ENCODE results near the gene SBF2.
"Not testable (repeated sequence)": the region's sequence is repeated elsewhere in the genome, so short reads cannot be mapped to it uniquely, and the experiment has no call there.

Gene SBF2

DNA sequence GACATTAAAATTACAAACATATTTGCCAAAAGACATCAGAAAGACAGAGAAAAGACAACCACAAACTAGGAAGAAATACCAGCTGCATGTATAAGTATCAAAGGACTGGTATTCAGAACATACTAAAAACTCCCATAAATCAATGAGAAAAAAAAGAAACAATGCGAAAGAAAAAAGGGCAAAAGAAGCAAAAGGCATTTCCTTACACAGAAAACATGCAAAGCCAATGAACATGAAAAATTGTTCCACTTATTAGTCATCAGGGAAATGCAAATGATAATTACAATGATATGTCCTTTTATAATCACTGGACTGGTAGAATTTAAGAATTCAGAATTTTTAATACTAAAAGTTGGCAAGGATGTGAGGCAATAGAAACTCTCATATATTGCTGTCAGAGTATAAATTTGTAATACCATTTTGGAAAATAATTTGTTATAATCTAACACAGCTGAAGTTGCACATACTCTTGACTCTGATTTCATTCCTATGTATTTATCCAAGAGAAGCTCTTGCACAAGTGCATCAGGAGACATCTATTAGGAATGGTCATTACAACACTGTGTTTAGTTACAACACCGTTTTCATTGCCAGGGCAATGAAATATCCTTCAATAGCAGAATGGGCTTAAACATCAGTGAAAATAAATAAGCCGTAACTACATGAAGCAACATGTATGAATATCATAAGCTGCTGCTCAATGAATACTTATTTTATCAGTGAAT, 350.5 kb downstream of the SBF2 start:
- peak; percentile 93 for DNase-seq

DNA sequence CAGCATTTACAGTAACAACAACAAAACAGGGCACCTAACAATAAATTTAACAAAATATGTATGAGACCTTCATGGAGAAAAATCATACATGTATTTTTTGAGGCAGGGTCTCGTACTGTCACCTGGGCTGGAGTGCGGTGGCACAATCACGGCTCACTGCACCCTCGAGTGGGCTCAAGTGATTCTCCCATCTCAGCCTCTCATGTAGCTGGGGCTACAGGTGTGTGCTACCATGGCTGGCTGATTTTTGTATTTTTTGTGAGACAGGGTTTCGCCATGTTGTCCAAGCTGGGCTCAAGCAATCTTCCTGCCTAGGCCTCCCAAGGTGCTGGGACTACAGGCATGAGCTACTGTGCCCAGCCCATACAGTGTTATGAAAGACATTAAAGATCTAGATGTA, 352.0 kb downstream of the SBF2 start:
- no peak for DNase-seq

DNA sequence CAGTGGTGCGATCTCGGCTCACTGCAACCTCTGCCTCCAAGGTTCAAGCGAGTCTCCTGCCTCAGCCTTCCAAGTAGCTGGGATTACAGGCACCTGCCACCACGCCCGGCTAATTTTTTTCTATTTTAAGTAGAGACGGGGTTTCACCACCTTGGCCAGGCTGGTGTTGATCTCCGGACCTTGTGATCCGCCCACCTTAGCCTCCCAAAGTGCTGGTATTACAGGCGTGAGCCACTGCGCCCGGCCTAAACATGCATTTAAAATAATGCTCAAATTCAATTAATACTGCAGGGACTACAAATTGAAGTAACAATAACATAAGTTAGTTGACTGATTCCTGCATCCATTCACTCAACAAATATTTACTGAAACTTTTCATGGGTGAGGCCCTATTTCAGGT, 354.9 kb downstream of the SBF2 start:
- not testable (repeated sequence) for DNase-seq

GRCh38 chr11:9936754-9937153, 357.3 kb downstream of the SBF2 start:
- DNase-seq: no peak

DNA sequence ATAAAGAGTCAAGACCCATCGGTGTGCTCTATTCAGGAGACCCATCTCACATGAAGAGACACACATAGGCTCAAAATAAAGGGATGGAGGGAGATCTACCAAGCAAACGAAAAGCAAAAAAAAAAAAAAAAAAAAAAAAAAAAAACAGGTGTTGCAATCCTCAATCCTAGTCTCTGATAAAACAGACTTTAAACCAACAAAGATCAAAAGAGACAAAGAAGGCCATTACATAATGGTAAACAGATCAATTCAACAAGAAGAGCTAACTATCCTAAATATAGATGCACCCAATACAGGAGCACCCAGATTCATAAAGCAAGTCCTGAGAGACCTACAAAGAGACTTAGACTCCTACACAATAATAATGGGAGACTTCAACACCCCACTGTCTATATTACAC, 361.2 kb downstream of the SBF2 start:
- DNase-seq: not testable (repeated sequence)

DNA sequence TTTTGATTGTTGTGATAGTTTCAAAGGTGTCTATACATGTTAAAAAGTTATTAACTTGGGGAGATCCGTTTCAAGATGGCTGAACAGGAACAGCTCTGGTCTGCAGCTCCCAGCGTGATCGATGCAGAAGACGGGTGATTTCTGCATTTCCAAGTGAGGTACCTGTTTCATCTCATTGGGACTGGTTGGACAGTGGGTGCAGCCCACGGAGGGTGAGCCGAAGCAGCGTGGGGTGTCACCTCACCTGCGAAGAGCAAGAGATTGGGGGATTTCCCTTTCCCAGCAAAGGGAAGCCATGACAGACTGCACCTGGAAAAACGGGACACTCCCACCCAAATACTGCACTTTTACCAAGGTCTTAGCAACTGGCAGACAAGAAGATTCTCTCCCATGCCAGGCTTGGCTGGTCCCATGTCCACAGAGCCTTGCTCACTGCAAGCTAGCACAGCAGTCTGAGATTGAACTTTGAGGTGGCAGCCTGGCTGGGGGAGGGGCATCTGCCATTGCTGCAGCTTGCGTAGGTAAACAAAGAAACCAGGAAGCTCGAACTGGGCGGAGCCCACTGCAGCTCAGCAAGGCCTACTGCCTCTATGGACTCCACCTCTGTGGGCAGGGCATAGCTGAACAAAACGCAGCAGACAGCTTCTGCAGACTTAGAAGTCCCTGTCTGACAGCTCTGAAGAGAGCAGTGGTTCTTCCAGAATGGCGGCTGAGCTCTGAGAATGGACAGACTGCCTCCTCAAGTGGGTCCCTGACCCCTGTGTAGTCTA, 363.3 kb downstream of the SBF2 start:
- not testable (repeated sequence) for DNase-seq

GRCh38 chr11:9927670-9928069, 366.3 kb downstream of the SBF2 start:
- DNase-seq: no peak

GRCh38 chr11:9923280-9923679, 370.7 kb downstream of the SBF2 start:
- no peak for DNase-seq

DNA sequence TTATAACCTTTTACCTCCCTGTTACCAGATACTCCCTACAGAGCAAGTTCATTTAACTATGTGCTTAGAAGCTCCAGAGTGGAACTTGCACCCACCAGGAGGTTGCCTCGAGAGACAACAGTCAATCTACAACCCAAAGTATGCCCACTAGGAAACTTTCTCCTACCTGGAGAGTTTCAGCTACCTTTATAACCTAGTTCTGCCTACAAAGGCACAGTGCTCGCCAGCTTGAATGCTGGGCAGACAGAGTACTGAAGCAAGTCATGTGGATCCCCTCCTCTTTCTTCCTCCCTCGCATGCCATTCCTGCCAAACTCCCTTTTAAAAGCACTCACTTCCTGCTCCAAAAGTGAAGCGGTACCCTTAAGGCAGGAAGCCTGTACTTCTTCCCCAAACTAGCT, 371.2 kb downstream of the SBF2 start:
- DNase-seq: peak; percentile 7

DNA sequence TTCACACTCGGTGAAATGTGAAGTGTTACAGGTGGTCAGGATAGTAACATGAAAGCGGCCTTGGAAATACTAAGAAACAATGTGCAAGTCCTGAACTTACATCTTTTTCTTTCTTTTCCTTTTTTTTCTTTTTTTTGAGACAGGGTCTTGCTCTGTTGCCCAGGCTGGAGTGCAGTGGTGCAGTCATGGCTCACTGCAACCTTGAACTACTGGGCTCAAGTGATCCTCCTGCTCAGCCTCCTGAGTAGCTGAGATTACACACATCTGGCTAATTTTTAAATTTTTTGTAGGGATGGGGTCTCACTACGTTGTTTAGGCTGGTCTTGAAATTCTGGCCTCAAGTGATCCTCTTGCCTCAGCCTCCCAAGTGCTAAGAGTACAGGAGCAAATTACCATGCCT, 377.5 kb downstream of the SBF2 start:
- DNase-seq: no peak

- peak; percentile 72 for DNase-seq
Measured at GRCh38 chr11:9914064-9914463, 380.0 kb downstream of the SBF2 start.

DNA sequence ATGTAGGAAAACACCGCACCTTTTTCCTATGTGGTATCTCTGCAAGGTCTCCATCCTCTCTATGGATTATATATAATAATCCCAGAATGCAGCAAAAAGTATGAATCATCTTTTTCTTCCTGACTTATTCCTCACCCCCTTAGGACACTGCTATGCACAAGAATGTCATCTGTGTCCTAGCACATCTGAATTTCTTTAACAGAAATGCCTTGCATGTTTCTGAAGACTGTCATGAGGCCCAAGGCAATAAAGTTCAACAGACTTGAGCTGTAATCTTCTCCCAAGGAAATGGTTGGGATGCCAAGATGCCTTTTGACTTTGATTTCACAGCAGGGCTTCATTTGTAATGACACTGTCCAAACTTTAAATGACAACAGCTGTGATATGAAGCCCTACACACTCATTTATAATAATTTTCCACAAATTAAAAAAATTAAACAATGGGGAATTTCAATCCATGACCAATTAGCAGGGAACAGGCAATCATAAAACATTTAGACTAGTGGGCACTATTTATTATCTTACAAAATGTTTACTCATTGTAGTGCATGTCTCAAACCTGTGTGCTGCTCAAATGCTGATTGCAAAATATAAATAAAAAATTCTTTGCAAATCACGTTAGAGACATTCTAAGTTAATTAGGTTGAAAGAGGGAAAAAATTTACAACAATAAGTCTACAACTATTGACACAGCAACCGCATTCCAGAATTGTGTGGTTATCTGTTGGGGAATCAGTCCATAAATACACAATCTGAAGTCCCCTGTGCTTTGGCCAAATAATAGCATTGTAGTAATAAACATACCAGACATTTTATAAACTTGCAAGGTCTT, 387.8 kb downstream of the SBF2 start:
- peak; percentile 99 for DNase-seq

- DNase-seq: peak; percentile 27
Measured at GRCh38 chr11:9905501-9905951, 388.5 kb downstream of the SBF2 start.

GRCh38 chr11:9903579-9903978, 390.4 kb downstream of the SBF2 start:
- DNase-seq: no peak

GRCh38 chr11:9901943-9902342, 392.1 kb downstream of the SBF2 start:
- no peak for DNase-seq

DNA sequence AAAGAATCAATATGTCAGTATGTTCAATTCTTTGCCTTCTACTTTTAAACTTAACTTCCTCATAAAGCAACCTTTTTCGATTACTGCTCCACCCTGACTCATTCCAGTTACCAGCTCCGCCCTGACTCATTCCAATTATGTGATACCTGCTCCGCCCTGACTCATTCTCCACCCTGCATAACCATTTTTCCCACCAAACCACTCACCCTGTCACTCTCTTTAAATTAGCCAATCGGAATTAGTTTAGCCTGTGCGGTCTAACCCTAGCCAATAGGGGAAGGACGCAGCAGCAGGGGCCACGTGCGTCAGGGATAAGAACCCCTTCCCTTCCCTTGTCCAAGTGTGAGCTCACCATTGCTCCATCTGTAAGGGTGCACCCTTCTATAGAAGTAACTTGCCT, 393.8 kb downstream of the SBF2 start:
- DNase-seq: peak; percentile 79

DNA sequence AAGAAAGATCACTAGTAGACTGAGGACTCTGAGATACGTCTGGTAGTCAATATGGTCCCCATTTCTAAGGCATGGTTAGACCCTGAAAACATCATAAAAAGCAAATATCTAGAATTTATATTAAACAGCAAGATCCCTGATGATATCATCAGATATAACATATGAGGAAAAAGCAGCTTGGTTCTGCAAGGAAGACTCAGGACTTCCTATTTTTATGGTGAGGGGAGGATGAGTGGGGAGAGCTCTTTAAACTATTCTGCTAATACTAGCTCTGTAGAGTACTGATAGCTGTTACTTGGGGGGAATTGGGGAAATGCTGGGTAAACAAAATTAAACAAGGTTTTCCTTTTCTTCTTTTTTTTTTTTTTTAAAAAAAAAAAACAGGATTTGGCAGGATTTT, 394.3 kb downstream of the SBF2 start:
- no peak for DNase-seq

DNA sequence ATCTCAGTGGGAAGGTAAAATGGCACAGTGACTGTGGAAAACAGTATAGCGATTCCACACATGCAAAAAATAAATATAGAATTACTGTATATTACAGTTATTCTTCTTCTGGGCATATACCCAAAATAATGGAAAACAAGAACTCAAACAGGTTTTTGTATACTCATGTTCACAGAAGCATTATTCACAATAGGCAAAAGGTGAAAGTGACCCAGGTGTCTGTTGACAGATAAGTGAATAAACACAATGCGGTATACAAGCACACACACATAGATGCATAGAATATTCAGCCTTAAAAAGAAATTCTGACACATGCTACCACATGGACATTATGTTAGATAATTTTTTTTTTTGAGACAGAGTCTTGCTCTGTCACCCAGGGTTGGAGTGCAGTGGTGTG, 397.1 kb downstream of the SBF2 start:
- no peak for DNase-seq

- DNase-seq: peak; percentile 79
Measured at GRCh38 chr11:9895006-9895405, 399.0 kb downstream of the SBF2 start.

- DNase-seq: peak; percentile 17
Measured at GRCh38 chr11:9893474-9893873, 400.5 kb downstream of the SBF2 start.

- no peak for DNase-seq
Measured at GRCh38 chr11:9888938-9889337, 405.1 kb downstream of the SBF2 start.

- peak; percentile 18 for DNase-seq
Measured at GRCh38 chr11:9887472-9887871, 406.5 kb downstream of the SBF2 start.

GRCh38 chr11:9886595-9886994, 407.4 kb downstream of the SBF2 start:
- DNase-seq: no peak

DNA sequence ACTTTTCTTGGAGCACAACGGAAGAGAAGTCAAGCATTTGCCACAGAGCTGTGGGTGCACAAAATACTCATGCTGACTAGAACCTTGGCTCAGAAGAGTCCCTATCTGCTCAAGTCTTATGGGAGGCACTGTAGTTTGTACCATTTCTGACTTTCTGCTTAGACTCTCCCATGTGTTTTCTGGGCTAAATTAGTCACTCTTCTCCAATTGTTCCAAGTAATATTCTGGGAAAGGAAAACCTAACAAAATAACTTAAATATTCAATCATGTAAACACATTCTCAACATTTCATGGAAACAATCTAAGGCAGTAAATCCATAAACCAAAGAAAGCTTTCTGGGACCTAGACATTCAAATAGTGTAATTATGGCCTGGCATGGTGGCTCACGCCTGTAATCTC, 409.4 kb downstream of the SBF2 start:
- no peak for DNase-seq
